ENCODE measurements around the gene TGM5. TPM values are rescaled to one million over a fixed set of nuclear protein-coding genes. Genes with fewer than 3 reads are reported as not detected.

Gene TGM5
- total RNA-seq, 6 experiments from 2014 or later: not detected

DNA sequence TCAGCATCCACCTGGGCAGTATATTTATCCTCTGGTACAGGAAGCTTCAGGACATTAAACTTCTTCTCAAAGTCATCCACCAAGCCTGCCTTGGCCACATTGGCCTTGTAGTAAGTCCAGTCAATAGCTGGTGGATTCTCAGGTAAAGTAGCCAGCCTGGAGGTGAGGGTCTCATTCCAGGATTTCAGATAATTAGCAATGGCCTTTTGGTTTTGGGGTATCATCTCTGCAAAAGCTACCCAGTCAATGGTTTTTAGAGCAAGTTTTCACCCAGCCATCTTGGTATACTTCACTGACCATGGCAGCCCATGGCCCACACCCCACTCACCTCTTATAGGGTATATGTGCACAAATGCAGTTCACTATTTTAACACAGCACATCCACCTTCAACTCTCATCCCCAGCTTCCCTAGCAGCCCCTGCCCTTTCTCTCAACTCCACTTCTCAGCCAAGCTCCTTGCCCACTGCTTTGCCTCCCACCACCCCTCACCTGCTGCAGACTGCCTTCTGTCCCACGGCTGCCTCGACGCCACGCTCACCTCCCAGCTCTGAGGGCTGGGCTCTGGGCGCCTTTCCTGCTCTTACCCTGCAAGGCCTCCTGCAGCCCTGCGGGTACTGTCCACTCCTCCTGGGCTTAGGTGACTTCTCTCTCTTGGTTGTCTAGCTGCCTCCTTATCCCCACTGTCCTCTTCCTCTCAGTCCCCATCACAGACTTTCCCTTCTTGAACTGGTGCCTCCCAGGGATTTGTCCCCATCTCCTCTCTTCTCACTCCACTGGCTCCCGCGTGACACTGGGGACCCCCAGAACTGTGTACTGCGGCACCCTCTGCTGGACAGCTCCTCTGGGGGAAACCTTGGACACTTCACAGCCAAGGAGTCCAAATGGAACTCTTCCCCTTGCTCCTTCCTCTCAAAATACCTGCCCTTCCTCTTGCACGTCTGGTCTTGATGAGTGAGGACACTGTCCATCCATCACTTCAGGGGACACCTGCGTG lies 1.7 kb upstream of the TGM5 start:
- H3K27ac Mint-ChIP-seq: no peak overlapping the region
- TF ChIP-seq, protein P1, sequence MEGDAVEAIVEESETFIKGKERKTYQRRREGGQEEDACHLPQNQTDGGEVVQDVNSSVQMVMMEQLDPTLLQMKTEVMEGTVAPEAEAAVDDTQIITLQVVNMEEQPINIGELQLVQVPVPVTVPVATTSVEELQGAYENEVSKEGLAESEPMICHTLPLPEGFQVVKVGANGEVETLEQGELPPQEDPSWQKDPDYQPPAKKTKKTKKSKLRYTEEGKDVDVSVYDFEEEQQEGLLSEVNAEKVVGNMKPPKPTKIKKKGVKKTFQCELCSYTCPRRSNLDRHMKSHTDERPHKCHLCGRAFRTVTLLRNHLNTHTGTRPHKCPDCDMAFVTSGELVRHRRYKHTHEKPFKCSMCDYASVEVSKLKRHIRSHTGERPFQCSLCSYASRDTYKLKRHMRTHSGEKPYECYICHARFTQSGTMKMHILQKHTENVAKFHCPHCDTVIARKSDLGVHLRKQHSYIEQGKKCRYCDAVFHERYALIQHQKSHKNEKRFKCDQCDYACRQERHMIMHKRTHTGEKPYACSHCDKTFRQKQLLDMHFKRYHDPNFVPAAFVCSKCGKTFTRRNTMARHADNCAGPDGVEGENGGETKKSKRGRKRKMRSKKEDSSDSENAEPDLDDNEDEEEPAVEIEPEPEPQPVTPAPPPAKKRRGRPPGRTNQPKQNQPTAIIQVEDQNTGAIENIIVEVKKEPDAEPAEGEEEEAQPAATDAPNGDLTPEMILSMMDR (IDR thresholded peaks at IDR 0.05): peak; percentile 43
- no peaks in the 10 kb centered on the region for H3K4me1 Mint-ChIP-seq (ENCODE audit: low read depth)
- no peaks in the 10 kb centered on the region for H3K36me3 Mint-ChIP-seq (ENCODE audit: low read depth)
- no peak overlapping the region for H3K4me3 Mint-ChIP-seq
- H3K27me3 Mint-ChIP-seq (ENCODE audit: insufficient read depth): peaks cover 65% of the 10 kb centered on the region
- H3K9me3 Mint-ChIP-seq: peaks cover 7% of the 10 kb centered on the region
- no peak for DNase-seq

DNA sequence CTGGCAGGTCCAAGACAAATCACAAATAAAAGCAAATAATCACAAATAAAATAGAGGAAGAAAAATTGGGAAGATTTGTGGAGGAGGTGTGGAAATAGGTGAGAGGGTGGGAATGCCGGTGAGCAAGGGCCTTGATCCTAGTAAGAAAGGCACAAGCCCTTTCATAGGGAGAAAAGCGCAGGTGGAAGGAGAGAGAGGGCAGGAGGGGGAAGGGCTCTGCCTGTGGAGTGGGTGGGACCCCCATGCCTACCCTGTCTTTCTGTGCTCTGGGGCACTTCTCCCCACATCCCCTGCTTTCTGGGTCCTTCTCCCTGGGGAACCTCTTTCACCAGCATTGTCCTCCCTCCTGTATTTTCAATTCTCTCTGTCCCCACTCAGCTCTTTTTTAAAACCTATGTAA lies 711 bp upstream of the TGM5 start:
- Mint-ChIP-seq H3K27ac (no peak overlapping the region), H3K27me3 (ENCODE audit: insufficient read depth) (peaks cover 71% of the 10 kb centered on the region), H3K4me1 (ENCODE audit: low read depth) (no peaks in the 10 kb centered on the region), H3K4me3 (no peak overlapping the region), H3K9me3 (peaks cover 7% of the 10 kb centered on the region), H3K36me3 (ENCODE audit: low read depth) (no peaks in the 10 kb centered on the region)
- no peak for DNase-seq
- TF ChIP-seq, protein P1 (IDR thresholded peaks at IDR 0.05): no peak

DNA sequence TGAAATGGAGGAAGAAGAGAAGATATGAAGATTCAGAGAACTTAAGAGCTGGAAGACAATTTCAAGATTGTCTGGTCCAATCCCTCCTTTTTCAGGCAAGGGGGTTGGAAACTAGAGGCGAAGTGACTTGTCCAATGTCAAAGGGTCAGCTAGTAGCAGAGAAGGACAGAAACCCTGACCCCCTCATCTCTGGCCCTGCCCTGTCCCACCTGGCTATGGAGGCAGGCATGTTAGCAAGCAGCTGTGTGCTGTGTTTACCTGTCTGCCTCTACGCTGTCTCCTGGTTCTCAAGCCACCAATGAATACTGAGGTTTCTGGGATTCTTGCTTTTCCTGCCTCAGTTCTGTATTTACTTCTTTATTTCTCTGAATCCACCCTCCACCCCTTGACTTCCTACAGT lies 342 bp downstream of the TGM5 start:
- no peak for DNase-seq
- Mint-ChIP-seq H3K4me1 (ENCODE audit: low read depth) (no peaks in the 10 kb centered on the region), H3K36me3 (ENCODE audit: low read depth) (no peaks in the 10 kb centered on the region), H3K27me3 (ENCODE audit: insufficient read depth) (peaks cover 75% of the 10 kb centered on the region), H3K4me3 (no peak overlapping the region), H3K27ac (no peak overlapping the region), H3K9me3 (no peaks in the 10 kb centered on the region)
- TF ChIP-seq, protein P1 (IDR thresholded peaks at IDR 0.05): no peak

DNA sequence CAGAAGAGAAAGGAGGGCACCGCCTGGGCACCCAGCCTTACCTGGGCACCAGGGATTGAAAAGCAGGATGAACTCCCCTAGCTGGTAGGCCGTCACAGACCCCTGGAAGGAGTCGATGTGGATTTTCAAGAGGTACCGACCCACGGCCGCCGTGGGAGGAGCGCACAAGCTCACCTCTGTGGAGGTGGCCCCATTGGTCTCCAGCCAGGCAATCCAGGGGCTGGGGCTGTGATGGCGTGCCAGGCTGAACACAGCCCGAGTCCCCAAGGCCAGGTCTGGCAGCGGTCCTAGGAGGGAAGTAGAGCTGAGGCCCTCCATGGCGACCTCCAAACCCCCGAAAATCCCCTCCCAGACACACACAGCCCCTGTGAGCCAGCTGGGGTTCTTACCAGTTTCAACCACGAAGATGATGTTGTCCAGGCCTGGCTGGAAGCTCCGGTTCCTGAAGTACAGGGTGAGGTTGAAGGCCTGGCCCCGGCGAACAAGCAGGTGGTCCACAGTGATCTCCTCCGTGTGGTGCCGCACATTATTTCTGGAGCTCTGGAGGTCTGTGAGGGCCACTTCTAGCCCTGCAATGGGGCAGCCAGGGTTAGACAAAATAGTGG lies 6.6 kb downstream of the TGM5 start:
- H3K27ac Mint-ChIP-seq: no peak overlapping the region
- TF ChIP-seq, protein P1 (IDR thresholded peaks at IDR 0.05): no peak
- peaks cover 67% of the 10 kb centered on the region for H3K27me3 Mint-ChIP-seq (ENCODE audit: insufficient read depth)
- H3K4me1 Mint-ChIP-seq (ENCODE audit: low read depth): no peaks in the 10 kb centered on the region
- H3K4me3 Mint-ChIP-seq: no peak overlapping the region
- H3K36me3 Mint-ChIP-seq (ENCODE audit: low read depth): no peaks in the 10 kb centered on the region
- no peaks in the 10 kb centered on the region for H3K9me3 Mint-ChIP-seq
- DNase-seq: no peak

DNA sequence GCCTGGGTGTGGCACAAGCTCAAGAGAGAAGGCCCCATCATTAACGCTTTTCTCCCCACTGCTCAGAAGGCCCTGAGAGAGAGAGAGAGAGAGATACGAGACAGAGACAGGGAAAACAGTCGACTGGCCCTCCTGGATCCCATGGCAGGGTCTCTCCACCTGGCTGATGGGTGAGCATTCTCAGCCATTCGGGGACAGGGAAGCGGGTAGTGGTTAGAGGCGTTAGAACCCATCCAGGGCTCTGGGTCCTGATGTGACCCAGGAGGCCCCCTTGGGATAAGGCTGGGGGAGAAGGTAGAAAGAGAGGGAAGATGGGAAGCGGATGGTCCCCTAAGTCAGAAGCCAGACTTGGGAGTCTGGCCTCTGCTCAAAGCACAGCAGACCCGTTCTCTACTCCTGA lies 7.9 kb downstream of the TGM5 start:
- Mint-ChIP-seq H3K9me3 (no peaks in the 10 kb centered on the region), H3K27ac (no peak overlapping the region), H3K4me3 (no peak overlapping the region), H3K36me3 (ENCODE audit: low read depth) (no peaks in the 10 kb centered on the region), H3K4me1 (ENCODE audit: low read depth) (no peaks in the 10 kb centered on the region), H3K27me3 (ENCODE audit: insufficient read depth) (peaks cover 70% of the 10 kb centered on the region)
- DNase-seq: no peak
- TF ChIP-seq, protein P1 (IDR thresholded peaks at IDR 0.05): no peak
